Measurements from ENCODE around the gene RTN4R.

Gene RTN4R

DNA sequence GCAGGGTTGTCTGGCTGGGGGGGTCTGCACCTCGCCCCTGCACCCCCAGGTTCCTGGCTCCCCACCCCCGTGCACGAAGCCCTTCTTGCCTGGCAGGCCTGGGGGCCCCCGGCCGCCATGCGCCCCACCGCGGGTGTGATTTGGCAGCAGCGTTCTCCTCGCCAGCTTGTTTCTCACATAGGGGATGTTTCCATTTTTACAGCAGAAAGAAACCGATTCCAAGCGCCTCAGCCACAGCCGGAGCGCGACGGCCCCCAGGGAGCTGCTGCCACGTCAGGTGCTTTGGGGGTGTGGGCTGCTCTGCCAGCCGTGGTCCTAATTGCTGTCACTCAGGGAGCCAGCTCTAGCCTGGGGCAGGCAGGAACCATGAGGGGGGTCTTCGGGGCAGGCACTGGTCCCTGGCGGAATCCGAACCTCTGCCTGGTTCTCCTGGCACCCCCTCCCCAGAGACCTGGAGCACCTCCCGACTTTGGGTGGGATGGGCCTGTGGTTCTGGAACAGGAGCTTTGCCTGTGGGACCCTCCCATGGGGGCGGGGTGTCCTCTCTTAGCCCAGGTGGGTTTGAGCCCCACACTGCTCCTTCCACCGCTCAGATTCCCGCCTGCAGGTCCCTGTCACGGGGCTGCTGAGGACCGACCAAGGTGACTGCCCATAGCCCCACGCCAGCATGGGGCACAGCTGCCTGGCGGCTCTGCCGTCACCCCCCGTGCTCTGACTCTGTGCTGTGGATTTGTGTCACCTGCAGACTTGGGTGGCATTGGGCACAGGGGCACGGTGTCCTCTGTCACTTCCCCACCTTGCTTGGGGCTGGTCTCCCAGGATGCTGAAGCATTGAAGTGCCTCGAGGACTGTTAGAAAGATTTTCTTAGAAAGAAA is 54.0 kb downstream of the RTN4R start:
- no peak for FAIRE-seq

DNA sequence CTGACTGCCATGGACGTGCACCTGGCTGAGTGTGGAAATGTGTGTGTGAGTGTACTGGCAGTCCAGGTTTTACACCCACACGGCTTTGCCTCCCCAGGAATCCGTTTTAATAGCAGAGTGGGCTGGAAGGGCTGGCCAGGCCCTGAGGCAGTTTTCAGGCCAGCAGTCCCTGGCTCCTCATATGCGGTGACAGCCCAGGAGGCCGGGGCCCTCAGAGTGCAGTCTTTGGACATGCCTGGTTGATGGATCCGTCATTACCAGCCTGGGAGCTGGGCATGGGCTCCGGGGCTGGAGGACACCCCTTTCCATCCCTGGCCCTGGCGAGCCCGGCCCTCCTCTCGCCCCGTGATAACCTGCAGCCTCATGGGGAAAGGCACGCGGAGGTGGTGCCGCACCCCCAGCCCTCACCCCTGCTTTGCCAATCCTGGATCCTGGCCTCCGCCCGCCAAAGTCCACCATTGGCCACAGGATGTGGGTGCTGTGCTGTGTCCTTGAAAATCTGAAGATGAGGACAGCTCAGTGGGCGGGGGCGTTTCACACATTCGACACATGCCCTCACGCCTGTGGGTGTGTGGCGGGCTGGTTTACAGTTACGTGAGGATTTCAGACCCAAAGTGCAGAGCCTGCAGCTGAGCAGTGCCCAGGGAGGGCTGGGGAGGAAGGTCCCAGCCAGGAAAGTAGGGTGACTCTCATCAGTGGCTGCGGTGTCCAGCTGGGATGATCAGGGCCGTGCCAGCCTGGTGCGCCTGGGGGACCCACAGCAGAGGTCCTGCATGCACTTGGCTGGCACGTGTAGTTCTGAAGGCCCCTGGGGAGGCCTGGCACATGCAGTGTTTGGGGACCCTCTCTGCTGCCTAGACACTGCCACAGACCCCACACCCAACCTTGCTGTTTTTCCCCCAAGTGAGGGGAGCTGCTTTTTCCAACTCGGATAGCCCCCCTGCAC is 55.1 kb downstream of the RTN4R start:
- no peak for FAIRE-seq

DNA sequence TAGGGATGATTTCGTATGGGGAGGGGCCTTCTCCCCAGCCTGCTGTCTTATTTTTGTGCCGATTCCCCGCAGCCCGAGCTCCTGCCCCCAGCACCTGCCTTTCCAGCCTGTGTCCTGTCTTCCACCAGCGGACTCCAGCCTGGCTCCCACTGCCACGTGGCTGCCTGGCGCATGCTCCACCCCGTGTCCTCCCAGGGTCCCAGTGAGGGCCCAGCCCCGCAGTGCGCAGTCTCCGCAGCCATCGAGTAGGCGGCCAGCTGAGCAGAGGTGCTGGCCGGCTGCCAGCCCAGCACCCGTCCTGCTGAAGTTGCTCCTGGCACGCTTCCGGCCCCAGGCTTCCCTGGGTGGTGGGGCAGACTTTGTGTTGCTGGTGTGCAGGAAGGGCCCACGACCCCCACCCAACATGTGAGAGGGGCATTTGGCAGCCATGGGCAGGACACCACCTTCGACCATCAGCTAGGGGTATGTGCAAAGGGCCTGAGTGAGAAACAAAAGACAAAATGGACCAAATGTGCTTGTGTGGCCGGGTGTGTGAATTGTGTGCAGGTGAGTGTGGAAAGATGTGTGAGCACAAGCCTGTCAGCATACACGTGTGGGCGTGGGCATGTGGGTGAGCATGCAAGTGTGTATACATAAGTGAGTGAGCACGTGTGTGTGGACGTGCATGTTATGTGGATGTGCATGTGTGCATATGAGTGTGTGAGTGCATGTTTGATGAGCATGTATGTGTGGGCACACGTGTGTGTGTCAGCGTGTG is 55.9 kb downstream of the RTN4R start:
- FAIRE-seq, result no peak

DNA sequence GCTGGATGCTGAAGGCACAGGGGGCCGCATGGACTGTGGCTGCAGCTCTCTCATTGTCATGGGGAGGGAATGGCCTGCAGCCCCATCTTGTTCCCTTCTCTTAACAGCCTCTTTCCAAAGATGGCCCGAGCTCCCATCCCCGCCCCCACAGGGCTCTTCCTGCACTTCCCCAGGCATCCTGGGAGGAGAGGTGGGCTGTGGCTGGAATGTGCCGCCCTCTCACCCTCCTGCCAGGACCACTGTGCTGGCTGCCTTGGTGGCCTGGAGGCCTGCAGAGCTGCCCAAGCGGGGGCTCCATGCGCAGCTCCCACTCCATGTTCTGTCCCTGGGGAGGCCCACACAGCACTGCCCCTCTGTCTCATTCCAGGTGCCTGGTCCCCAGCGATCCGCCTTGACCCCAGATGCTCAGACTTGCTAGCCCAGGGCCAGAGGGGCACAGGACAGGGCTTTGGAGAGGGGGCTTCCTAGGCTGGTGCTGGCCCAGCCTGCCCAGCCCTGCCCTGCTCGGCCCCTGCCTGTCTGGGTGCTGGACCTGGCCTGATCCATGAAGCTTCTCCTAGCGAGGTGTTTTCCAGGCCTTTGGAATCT is 56.6 kb downstream of the RTN4R start:
- FAIRE-seq, result no peak

DNA sequence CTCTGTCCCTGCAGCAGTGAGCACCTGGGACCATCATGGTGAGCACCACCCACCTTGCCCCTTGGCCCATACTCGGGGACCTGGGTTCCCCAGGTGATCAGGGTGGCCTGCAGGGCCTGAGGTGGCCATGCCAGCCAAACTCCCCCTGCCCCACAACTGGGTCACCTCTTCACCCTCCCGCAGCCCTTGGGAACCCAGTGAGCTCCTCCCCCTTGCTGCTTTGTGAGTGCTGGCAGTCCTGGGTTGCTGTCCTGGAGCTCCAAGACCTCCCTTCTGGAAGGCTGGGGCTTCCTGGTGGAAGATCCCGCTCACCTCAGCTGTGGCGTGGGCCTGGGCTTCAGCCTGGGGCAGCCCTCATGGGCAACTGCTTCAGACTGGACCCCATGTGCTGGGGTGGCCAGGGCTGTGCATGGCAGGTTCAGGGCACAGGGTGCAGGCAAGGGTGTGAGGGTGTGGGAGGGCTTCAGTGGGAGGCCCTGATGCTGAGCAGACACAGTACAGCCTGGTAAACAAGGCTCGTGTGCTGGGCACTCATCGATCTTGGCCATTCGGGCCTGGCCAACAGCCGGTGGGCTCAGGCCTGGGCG is 57.6 kb downstream of the RTN4R start:
- FAIRE-seq, result no peak

DNA sequence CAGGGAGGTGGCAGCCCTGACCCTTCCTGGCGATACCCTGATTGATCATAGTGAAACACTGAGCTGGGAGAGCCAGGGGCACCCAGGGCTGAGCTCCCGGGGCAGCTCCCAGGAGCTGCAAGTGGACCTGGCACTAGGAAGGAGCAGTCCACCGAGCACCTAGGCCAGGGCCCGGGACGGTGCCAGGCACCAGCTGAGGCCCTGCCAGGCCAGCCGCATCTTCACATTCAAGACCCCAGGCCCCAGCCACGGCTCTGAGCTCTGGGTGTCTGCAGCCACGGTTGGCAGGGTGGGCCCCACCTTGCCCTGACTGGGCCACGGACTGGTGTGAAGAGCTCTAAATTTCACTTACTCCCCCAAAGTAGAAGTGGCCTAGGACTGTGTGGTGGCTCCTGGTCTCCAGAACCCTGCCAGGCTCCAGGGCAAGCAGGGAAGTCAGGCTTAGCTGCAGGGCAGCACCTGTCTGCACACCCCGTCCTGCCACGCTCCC is 58.3 kb downstream of the RTN4R start:
- no peak for FAIRE-seq

DNA sequence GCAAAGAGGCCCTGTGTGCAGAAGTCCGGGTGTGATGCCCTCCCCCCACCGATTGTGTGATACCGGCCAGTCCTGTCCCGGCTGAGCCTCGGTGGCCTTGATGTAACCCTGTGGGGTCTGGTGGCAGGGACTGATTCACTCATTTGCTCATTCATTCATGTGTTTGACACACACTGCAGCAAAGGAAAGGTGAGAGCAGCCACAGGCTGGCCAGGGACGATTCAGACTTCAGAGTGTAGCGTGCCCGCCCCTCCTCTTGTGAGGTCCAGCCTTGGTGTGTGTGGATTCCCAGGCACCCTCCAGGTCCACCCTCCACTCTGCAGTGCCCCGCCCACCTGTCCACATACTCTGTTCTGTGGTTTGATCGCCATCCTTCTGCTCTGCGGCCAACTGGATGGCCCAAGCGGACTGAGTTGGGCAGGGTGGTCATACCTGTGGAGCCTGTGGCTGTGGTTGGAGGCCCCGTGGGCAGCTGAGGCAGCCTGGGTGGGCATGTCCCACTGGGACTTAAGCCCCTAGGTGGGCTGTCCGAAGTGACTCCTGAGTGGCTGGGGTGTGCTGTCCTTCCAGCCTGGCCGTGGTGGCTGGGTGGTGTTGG is 59.3 kb downstream of the RTN4R start:
- no peak for FAIRE-seq

DNA sequence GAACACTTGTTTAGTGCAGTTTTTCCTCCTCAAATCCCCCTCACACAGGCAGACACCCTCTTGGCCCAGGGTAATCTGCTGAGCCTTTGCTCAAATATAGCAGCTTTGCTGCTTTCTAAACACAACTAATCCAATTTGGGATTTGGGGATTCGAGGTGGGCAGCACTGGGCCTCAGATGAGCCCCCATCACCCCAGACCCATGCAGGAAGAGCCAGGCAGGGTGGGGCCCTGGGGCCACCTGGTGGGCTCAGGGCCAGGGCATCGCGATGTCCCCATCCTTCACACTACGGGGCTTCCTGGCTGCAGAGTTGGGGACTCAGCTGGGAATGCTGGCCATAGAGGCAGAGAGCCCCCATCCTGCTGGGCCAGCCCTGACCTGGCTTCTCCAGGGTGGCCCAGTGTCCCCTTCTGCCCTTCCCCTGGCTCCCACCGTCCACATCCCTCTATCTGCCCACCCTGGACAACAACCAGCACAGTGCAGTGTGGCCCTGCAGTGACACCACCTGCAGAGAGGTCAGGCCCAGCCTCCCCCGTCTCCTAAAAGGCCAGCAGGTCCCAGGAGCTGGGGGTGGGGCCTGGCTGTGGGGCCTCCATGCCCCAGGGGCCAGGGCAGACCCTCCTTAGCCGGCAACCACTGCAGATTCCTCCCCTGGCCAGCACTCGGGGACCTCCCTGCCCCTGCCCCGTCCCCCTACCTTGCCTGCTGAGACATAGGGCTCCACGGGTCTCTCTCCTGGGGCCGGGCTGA is 60.7 kb downstream of the RTN4R start:
- FAIRE-seq, result no peak

DNA sequence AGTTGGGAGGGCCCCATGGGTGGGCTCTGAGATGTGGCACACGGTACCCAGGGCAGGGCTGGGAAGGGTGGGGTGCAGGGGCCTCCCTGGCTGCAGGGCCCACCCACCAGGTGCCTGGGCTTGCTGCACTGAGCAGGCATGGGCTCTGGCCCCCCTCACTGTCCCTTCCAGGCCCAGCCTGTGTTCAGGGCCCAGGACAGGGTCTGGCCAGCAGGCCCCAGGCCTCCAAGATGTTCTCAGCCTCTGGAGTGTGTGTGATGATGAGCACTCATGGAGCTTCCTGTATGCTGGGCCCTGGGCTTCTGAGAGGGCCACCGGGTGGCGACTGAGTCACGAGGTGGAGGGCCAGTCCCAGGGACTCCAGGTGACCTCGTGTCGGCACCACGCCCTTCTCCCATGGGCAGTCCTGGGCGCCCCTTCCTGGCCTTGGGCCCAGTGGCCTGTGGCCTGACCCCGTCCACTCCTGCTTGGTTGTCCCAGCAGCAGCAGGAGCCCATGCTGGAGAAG is 61.4 kb downstream of the RTN4R start:
- no peak for FAIRE-seq

DNA sequence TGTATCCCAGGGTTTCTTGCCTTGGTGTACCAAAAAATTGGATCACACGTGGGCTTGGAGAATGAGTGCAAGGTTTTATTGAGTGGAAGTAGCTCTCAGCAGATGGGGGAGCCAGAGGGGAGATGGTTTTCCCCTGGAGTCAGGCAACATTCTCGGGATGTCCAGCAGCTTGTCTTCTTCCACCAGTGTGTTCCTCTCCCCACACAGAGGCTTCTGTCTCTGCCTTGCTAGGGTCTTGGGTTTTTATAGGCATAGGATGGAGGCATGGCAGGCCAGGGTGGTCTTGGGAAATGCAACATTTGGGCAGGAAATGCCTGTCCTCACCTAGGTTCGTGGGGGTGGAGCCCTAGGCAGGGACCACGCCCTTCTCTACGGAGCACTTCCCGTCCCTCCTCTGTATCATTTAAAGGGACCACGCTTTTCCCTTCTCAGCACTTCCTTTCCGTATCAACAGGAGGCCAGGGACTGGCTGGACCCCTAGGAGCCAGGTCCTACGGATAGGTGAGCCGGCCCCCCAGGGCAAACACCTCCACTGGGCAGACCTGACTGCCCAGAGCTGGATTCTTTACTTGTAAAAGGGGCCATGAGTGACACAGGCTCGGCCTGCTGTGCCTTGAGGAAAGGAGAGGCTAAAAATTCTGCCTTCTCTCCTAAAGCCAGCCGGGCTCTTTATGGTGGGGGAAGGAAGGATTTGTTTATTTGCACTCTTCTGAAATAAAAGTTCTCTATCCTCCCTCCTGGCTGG is 62.0 kb downstream of the RTN4R start:
- FAIRE-seq, result no peak

DNA sequence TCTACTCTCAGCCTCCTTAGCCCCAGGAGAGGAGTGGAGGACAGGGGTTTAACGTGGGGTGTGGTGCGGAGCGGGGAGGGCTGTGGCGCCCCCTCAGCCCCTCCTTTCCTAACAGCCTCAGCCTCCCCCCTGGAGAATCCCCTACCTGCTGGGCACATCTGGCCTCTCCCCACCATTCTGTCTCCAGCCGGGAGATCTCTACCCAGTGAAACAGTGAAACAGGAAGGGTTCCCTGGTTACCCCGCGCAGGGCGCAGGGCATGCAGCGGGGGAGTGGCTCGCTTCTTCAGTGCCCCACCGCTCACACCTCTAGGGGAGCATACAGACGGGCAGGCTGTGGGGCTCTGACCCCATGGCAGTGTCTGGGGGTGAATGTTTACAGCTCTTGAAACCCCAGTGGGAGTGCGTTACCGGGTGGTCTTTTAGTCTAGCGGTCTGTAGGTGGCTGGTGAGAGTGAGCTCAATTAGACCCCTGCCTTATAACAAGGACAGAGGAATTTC is 62.6 kb downstream of the RTN4R start:
- no peak for FAIRE-seq

DNA sequence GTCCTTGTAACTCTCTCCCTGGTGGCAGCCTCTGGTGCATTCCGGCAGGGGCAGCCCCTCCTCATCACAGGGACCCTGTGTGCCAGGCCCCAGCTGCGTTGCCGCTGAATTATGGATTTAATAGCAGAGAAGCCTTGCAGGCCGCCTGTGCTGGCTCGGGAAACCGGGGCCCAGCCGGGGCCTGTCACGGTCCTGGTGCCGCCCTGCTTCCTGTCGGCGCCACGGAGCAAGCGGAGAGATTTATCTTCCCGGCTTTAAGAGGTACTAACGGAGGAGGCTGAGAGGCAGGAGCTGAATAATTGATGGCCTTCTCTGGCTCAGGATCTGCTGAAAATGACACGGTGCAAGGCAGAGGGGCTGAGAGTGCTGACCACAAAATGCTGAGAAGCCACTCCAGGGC is 63.3 kb downstream of the RTN4R start:
- no peak for FAIRE-seq

DNA sequence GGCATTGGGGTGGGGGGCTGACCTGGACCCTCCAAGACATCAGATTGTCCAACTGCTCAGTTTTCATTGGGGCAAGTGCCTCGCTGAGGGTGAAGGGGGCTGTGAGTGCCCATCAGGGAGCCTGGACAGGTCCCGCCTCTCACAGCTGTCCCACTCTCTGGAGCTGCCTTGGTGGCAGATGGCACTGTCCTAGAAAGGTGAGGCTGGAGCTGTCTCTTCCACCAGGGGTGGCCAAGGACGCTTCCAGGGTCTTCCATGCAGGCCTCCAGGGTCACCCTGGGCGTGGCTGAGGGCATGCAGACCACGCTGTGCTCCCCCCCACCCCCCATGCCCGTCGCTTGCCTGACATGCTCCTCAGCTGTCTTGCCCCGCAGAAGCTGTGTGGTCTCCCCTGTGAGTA is 63.8 kb downstream of the RTN4R start:
- no peak for FAIRE-seq

DNA sequence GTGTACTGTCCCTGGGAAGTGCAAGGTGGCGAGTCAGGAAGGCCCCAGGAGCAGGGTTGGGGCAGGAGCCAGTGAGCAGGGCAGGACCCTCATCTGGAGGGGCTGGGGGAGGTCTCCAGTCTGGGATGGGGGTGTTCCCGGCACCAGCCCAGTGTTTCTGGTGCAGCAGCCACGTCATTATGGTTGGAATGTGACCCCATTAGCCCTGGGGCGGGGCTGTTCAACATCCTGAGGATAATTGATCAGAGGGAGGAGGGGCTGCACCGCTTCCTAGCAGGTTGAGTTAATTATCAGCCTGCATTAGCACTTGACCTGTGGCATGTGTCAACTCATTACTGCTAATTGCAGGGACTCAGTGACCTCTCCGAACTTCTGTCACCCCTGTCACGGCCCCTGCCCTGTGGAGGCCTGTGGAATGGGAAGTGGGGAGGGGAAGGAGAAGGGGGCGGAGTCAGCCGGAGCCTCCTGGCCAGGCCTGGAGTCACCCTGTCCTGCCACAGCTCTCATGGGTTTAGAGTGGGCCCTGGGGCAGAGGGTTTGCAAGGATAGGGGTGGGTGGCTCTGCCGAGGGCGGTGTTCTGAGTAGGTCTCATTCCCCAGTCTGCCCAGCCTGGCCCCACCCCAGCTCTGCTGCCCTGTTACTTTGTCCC is 64.4 kb downstream of the RTN4R start:
- FAIRE-seq, result no peak

DNA sequence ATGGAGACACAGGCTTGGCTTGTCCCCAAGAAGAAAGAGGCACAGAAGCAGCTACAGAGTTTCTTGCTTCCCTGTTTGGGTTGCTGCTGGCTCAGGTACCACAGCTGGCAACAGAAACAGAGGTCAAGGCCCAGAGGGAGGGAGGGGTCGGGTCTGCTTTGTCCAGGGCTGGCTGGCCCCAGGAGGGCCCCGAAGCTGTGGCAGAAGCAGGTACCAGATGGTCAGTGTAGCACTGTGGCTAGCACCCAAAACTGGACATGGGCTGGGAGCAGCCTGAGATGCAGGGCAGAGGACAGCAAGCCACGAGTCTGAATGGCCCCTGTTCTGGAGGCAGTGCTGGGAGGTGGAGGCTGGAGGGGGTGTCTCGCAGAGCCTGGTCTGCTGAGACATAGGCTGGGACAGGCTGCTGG is 65.0 kb downstream of the RTN4R start:
- FAIRE-seq, result no peak

DNA sequence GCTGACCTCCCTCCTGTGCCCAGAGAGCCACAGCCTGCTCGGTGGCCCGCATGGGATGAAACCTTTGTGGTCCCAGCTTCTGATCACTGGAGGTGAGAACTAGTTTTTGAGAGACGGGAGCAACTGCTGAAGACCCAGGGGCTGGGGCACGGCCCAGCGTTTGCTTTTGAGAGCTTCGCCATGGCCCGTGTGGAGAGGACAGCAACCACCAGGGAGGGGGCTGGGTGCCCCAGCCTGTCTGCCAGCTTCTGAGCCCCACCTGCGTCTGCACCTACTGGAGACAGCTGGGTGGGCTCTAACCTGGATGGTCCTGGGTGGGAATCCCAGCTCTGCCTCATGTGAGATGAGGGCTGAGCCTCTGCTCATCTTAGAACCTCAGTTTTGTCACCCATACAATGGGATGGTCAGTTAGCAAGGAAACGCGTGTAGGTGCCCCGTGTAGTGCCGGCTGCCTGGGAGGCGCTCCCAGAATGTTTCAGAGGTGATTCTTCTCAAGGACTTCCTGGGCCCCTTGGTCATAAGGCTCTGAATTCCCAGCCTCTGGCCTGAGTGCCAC is 66.2 kb downstream of the RTN4R start:
- FAIRE-seq, result no peak

DNA sequence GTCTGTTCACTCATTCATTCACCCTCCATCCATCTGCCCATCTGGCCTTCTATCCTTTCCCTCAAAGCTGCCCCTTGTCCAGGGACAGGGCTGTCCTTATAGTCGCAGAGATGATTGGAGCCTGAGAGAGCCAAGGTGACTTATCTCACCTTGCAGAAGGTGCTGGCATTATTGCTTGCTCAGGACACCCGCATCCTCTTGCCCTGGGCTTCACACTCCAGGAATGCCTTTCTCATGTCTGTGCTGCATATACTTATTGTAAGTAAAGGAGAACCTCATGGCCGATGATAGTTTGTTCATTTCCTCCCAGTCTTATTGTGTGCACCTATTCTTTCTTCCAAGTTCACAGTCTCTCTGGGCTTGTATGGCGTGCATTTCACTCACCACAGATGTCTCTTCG is 68.2 kb downstream of the RTN4R start:
- no peak for FAIRE-seq

DNA sequence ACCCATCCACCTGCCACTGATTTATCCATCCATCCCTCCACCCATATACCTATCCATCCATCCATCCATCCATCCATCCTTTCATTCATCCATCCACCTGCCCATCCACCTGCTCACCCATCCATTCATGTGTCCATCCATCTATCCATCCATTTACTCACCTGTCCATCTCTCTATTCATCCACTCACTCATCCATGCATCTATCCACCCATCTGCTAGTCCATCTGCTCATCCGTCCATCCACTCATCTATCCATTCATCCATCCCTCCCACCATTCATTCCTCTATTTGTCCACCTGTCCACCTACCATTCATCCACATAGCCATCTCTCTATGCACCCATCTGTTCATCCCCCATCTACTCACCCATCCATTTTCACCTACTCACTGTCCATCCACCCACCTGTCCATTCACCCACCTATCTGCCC is 68.7 kb downstream of the RTN4R start:
- no peak for FAIRE-seq

Data from TTC549 (cell line).